Esophagus muscularis mucosa (tissue), 3 donors: ENCODE results near the gene PCSK6.

Experiments used
- CTCF ChIP-seq, 3 experiments: fragments of 200-600 bp in 2 of 3; fragments of 450-650 bp in 1 of 3; sonication (generic) in 2 of 3; IDR thresholded peaks; one replicate each; pipeline ENCODE4 v1.5.1; 2017 to 2019; ENCODE audit warnings: antibody characterized with exemption in 3 of 3, mild to moderate bottlenecking in 2 of 3, moderate library complexity in 1 of 3
- EP300 ChIP-seq: sonication (generic); formaldehyde crosslinking; IDR thresholded peaks from one replicate; pipeline ENCODE4 v1.6.1; 2017; ENCODE audit warnings: antibody characterized with exemption

GRCh38 chr15:101514318-101514717 is 24.8 kb upstream of the PCSK6 start:
- no peak for TF ChIP-seq CTCF (IDR thresholded peaks at IDR 0.05)
- no peak for TF ChIP-seq EP300
